HepG2 (cell line): ENCODE data around the gene SLC16A13. TPM values are rescaled to one million over a fixed set of nuclear protein-coding genes. Genes with fewer than 3 reads are reported as not detected.

Experiments
- BCL3 ChIP-seq: sonication (generic); formaldehyde crosslinking; IDR thresholded peaks from 2 replicates; pipeline ENCODE4 v1.5.1; 2020; ENCODE audit warnings: mild to moderate bottlenecking, missing genetic modification reagents, moderate library complexity
- DR1 ChIP-seq: sonication (generic); formaldehyde crosslinking; IDR thresholded peaks from 2 replicates; pipeline ENCODE4 v1.8.0; 2021; ENCODE audit warnings: mild to moderate bottlenecking, missing genetic modification reagents, inconsistent platforms
- FOXA3 ChIP-seq: IDR thresholded peaks from 2 replicates; pipeline ENCODE4 v1.6.1; 2016; ENCODE audit warnings: missing genetic modification reagents, missing compliant biosample characterization
- GABPB1 ChIP-seq: IDR thresholded peaks from 2 replicates; pipeline ENCODE4 v1.6.1; 2016; ENCODE audit warnings: mild to moderate bottlenecking, missing genetic modification reagents, moderate library complexity, missing compliant biosample characterization
- IRF1 ChIP-seq: sonication (generic); formaldehyde crosslinking; IDR thresholded peaks from 2 replicates; pipeline ENCODE4 v1.4.0; 2020; ENCODE audit warnings: low read depth, mild to moderate bottlenecking, missing genetic modification reagents
- KAT2B ChIP-seq: fragments of 150-350 bp; IDR thresholded peaks from 2 replicates; pipeline ENCODE4 v1.6.1; 2014; ENCODE audit warnings: low read depth, low read length, borderline replicate concordance
- KDM2A ChIP-seq: sonication (generic); formaldehyde crosslinking; IDR thresholded peaks from 2 replicates; pipeline ENCODE4 v1.4.0; 2020; ENCODE audit warnings: low read depth, missing genetic modification reagents, borderline replicate concordance
- REPIN1 ChIP-seq: sonication (generic); formaldehyde crosslinking; IDR thresholded peaks from 2 replicates; pipeline ENCODE4 v1.8.0; 2022; ENCODE audit warnings: missing genetic modification reagents, low read depth, mild to moderate bottlenecking, borderline replicate concordance
- RXRA ChIP-seq: sonication (generic); formaldehyde crosslinking; IDR thresholded peaks from 2 replicates; pipeline ENCODE4 v1.5.1; 2020; ENCODE audit warnings: missing genetic modification reagents
- SAFB2 ChIP-seq: sonication (generic); formaldehyde crosslinking; IDR thresholded peaks from 2 replicates; pipeline ENCODE4 v1.5.1; 2020; ENCODE audit warnings: missing genetic modification reagents, low read depth, mild to moderate bottlenecking, borderline replicate concordance
- SYNCRIP ChIP-seq: fragments of 200-400 bp; formaldehyde crosslinking; IDR thresholded peaks from 2 replicates; pipeline ENCODE4 v1.6.1; 2018; ENCODE audit warnings: mild to moderate bottlenecking, low read depth, low read length; ENCODE audit not compliant: insufficient read depth
- ZBTB7A ChIP-seq: sonication (generic); formaldehyde crosslinking; IDR thresholded peaks from 2 replicates; pipeline ENCODE4 v1.8.0; 2022; ENCODE audit warnings: mild to moderate bottlenecking, missing genetic modification reagents
- ZNF180 ChIP-seq: sonication (generic); formaldehyde crosslinking; IDR thresholded peaks from 2 replicates; pipeline ENCODE4 v1.4.0; 2020; ENCODE audit warnings: low read depth, missing genetic modification reagents, borderline replicate concordance
- ZNF232 ChIP-seq: sonication (generic); formaldehyde crosslinking; IDR thresholded peaks from 2 replicates; pipeline ENCODE4 v1.4.0; 2020; ENCODE audit warnings: missing genetic modification reagents, borderline replicate concordance
- ZNF460 ChIP-seq: sonication (generic); formaldehyde crosslinking; IDR thresholded peaks from 2 replicates; pipeline ENCODE4 v1.5.1; 2020; ENCODE audit warnings: missing genetic modification reagents, mild to moderate bottlenecking, borderline replicate concordance
- ZNF543 ChIP-seq: sonication (generic); formaldehyde crosslinking; IDR thresholded peaks from 2 replicates; pipeline ENCODE4 v1.4.0; 2020; ENCODE audit warnings: mild to moderate bottlenecking, missing genetic modification reagents
- ZNF556 ChIP-seq: sonication (generic); formaldehyde crosslinking; IDR thresholded peaks from 2 replicates; pipeline ENCODE4 v1.4.0; 2020; ENCODE audit warnings: mild to moderate bottlenecking, missing genetic modification reagents, borderline replicate concordance
- ZNF616 ChIP-seq: sonication (generic); formaldehyde crosslinking; IDR thresholded peaks from 2 replicates; pipeline ENCODE4 v1.5.0; 2020; ENCODE audit warnings: low read depth, mild to moderate bottlenecking, missing genetic modification reagents
- ZNF772 ChIP-seq: sonication (generic); formaldehyde crosslinking; IDR thresholded peaks from 2 replicates; pipeline ENCODE4 v1.5.0; 2020; ENCODE audit warnings: mild to moderate bottlenecking, missing genetic modification reagents
- ZNF773 ChIP-seq: sonication (generic); formaldehyde crosslinking; IDR thresholded peaks from 2 replicates; pipeline ENCODE4 v1.4.0; 2020; ENCODE audit warnings: missing genetic modification reagents, borderline replicate concordance
- polyA plus RNA-seq, 8 experiments: library from polyadenylated mRNA; depleted of rRNA in 3 of 8; stranded (reverse) in 7 of 8; unstranded in 1 of 8; fragments of >200 nt; fragmentation: Illumina TruSeq in 4 of 8; extraction: Trizol in 4 of 8; gene quantifications; 2 replicates each; pipeline versions ENCODE4 v1.2.1 to v1.2.3, GENCODE V29; 2011 to 2016; ENCODE audit warnings: low read depth in 4 of 8, missing spikeins in 1 of 8, mixed read lengths in 1 of 8; ENCODE audit not compliant: insufficient read depth in 1 of 8
- total RNA-seq, 5 experiments: library from RNA; depleted of rRNA; stranded (reverse); fragments of >200 nt; fragmentation: Illumina TruSeq; extraction: Trizol; gene quantifications; 2 replicates each; pipeline ENCODE4 v1.2.3, GENCODE V29; 2016; ENCODE audit warnings: low read depth in 1 of 5
- TF ChIP-seq, protein P1 (sequence below): sonication (generic); formaldehyde crosslinking; IDR thresholded peaks from 2 replicates; pipeline ENCODE4 v1.8.0; 2022; ENCODE audit warnings: missing genetic modification reagents, mild to moderate bottlenecking, moderate library complexity, borderline replicate concordance
- TF ChIP-seq, protein P2 (sequence below), 2 experiments: sonication (generic) in 1 of 2; formaldehyde crosslinking in 1 of 2; IDR thresholded peaks; 2 replicates each; pipeline versions ENCODE4 v1.5.1 to v1.6.1; 2011 to 2020; ENCODE audit warnings: borderline replicate concordance in 1 of 2, low read depth in 1 of 2, low read length in 1 of 2, mild to moderate bottlenecking in 1 of 2, missing genetic modification reagents in 1 of 2, moderate library complexity in 1 of 2

Gene SLC16A13
- total and polyA plus RNA-seq, 2 of the 13 experiments (the other 11 are each of a cell fraction or from before 2014, with no cell fraction given), result 2.2 to 3.0 TPM

DNA sequence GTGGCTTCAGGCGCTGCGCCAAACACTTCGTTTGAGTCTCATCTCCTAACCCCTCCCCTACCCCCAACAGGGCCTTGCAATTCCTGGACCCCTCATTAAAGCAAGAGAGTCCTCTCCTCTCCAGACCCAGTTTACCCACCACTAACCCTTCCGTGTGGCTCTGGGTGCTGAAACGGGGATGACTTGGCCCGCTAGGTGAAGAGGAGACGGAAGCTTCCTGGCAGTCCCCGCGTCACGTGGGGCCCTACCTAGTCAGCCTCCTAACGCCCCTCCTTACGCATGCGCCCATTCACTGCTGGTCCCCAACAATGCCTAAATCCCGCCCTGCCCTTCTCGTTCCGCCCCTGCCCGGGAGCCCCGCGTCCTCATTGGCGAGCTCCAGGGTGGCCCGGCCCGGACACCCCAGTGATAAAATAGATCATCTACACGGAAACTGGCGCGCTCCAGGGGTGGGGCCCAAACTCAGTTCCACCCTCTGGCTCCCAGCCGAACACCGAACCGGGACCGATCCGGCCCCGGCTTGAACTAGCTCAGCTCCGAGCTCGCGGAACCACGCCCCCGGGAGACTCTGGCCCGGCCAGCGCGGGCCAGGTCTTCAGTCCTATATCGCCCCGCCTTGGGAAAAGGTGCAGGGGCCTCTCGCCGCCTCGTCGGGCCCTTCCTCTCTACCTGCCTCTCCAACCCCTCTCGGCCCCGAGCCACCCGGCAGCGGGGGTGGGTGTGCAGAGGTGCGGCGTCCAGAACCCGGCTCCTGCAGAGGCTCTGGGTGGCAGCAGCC lies at the start of gene SLC16A13 (continued):
- no peak for TF ChIP-seq ZNF543 (CRISPR knock-in tag)
- TF ChIP-seq ZNF180, result no peak
- TF ChIP-seq ZNF556 (CRISPR knock-in tag), result 0 out of 2 replicates have a peak, but pooled peaks have one; percentile 53
- 0 out of 2 replicates have a peak, but pooled peaks have one; percentile 19 for TF ChIP-seq SAFB2 (CRISPR knock-in tag)
- no peak for TF ChIP-seq BCL3 (CRISPR knock-in tag)
- peak; percentile 66 for TF ChIP-seq KDM2A (CRISPR knock-in tag)
- peak; percentile 38 for TF ChIP-seq ZNF616
- TF ChIP-seq RXRA (CRISPR knock-in tag), result no peak
- peak; percentile 8; the same call in 1 of the 2 replicates for TF ChIP-seq ZBTB7A (CRISPR knock-in tag)
- TF ChIP-seq ZNF232 (CRISPR knock-in tag), result no peak; the same call in 1 of the 2 replicates
- no peak for TF ChIP-seq SYNCRIP
- no peak for TF ChIP-seq ZNF773 (CRISPR knock-in tag)
- TF ChIP-seq ZNF460, result no peak
- no peak for TF ChIP-seq IRF1 (CRISPR knock-in tag)
- TF ChIP-seq DR1, result peak; percentile 55
- no peak for TF ChIP-seq KAT2B
- TF ChIP-seq FOXA3 (CRISPR knock-in tag), result peak; percentile 16; the same call in 1 of the 2 replicates
- TF ChIP-seq ZNF772 (CRISPR knock-in tag), result no peak
- peak; percentile 72 for TF ChIP-seq GABPB1 (CRISPR knock-in tag)
- TF ChIP-seq, protein P1, sequence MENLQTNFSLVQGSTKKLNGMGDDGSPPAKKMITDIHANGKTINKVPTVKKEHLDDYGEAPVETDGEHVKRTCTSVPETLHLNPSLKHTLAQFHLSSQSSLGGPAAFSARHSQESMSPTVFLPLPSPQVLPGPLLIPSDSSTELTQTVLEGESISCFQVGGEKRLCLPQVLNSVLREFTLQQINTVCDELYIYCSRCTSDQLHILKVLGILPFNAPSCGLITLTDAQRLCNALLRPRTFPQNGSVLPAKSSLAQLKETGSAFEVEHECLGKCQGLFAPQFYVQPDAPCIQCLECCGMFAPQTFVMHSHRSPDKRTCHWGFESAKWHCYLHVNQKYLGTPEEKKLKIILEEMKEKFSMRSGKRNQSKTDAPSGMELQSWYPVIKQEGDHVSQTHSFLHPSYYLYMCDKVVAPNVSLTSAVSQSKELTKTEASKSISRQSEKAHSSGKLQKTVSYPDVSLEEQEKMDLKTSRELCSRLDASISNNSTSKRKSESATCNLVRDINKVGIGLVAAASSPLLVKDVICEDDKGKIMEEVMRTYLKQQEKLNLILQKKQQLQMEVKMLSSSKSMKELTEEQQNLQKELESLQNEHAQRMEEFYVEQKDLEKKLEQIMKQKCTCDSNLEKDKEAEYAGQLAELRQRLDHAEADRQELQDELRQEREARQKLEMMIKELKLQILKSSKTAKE, result no peak
- TF ChIP-seq REPIN1 (CRISPR knock-in tag), result 0 out of 2 replicates have a peak, but pooled peaks have one; percentile 39
- TF ChIP-seq, protein P2, sequence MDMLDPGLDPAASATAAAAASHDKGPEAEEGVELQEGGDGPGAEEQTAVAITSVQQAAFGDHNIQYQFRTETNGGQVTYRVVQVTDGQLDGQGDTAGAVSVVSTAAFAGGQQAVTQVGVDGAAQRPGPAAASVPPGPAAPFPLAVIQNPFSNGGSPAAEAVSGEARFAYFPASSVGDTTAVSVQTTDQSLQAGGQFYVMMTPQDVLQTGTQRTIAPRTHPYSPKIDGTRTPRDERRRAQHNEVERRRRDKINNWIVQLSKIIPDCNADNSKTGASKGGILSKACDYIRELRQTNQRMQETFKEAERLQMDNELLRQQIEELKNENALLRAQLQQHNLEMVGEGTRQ (IDR thresholded peaks at IDR 0.05; ENCODE audit: low read depth, low read length), result peak; percentile 98
- TF ChIP-seq, protein P2 (CRISPR knock-in tag; IDR thresholded peaks at IDR 0.05; ENCODE audit: borderline replicate concordance), result peak; percentile 99; the same call in 1 of the 2 replicates
